Psoas muscle (tissue), 8 donors: ENCODE results near the gene HERPUD2. TPM values are rescaled to one million over a fixed set of nuclear protein-coding genes. Genes with fewer than 3 reads are reported as not detected.

Experiments
- ATAC-seq, 4 donors: fragments of 200-7000 bp; cut with Tn5 transposase; one replicate each; pipeline ENCODE4 v1.9.1; 2020; ENCODE audit warnings: moderate library complexity in 3 of 4, mild to moderate bottlenecking in 2 of 4
- DNase-seq, 2 donors: peaks; one replicate each; pipeline ENCODE4 v3.0.0-alpha.2; 2020
- H3K27ac ChIP-seq: fragments of 200-600 bp; one replicate; pipeline ENCODE4 v1.8.0; 2022
- H3K27me3 ChIP-seq, 3 donors: fragments of 200-600 bp in 1 of 3; one replicate each; pipeline versions ENCODE4 v1.6.1 to v1.8.0; 2013 to 2022; ENCODE audit warnings: low read length in 2 of 3, mild to moderate bottlenecking in 2 of 3, moderate library complexity in 1 of 3; ENCODE audit not compliant: insufficient read depth in 3 of 3
- H3K36me3 ChIP-seq, 2 donors: fragments of 200-600 bp in 1 of 2; one replicate each; pipeline versions ENCODE4 v1.6.1 to v1.8.0; 2013 to 2022; ENCODE audit warnings: low read depth in 1 of 2, mild to moderate bottlenecking in 1 of 2, moderate library complexity in 1 of 2; ENCODE audit not compliant: insufficient read depth in 1 of 2
- H3K4me1 ChIP-seq: fragments of 200-600 bp; one replicate; pipeline ENCODE4 v1.8.0; 2022
- H3K4me3 ChIP-seq: fragments of 200-600 bp; one replicate; pipeline ENCODE4 v1.8.0; 2022; ENCODE audit warnings: mild to moderate bottlenecking
- H3K9me3 ChIP-seq: fragments of 200-600 bp; one replicate; pipeline ENCODE4 v1.8.0; 2022
- CTCF ChIP-seq: fragments of 200-600 bp; IDR thresholded peaks from one replicate; pipeline ENCODE4 v1.8.0; 2022; ENCODE audit warnings: antibody characterized with exemption
- WGBS, 3 donors: extraction: QIAGEN DNeasy Blood & Tissue Kit; methylation state at CpG; one replicate each; pipeline versions ENCODE4 v1.1.6 to v1.1.7; 2013; 5-methylcytosine and 5-hydroxymethylcytosine counted together
- intact Hi-C, 2 donors: fragments of 100-400 bp; cut with DNase I; formaldehyde crosslinking; loops; one replicate each; pipeline versions ENCODE4 v1.11.0 to v1.14.2; 2022
- polyA plus RNA-seq, 3 donors: library from polyadenylated mRNA; stranded (reverse); fragments of 200-250 nt; gene quantifications; one replicate each; pipeline ENCODE4 v1.2.3, GENCODE V29; 2013
- total RNA-seq, 4 donors: library from RNA; stranded (reverse); fragmentation: NEBNext Ultra II Directional in 2 of 4; extraction: Animal tissue kit (Norgen Biotek cat#: 25700) in 2 of 4; gene quantifications; one replicate each; pipeline versions ENCODE4 v1.2.1 to v1.2.4, GENCODE V29; 2021 to 2023
- donor health status: healthy with polysubstance abuse.
- donor health status: DM: no; HTN: no; CAD: no; lungs with moderate emphysema.
- donor health status: Bipolar disorder and iron deficiency.
- donor health status: healthy.
- donor health status: DM: yes; HTN: yes; CAD: no.
- donor health status: DM: no; HTN: no; CAD: no.
- donor health status: DM: no; HTN: no; CAD: no.
- donor health status: DM: yes; HTN: yes; CAD: no.

The HERPUD2 gene
- total and polyA plus RNA-seq, 7 donors, result 7.9 to 21.5 (median 12.5) TPM

- TF ChIP-seq CTCF, result no peak
- intact Hi-C loops, result no loop called here
- WGBS, 3 donors, result 97 to 100% (median 98%) methylated on average over 2 of the region's 2 CpGs
- DNase-seq, result no peak
- Histone ChIP-seq H3K27ac (no peak overlapping the region), H3K27me3 (no peaks in the 10 kb centered on the region), H3K9me3 (no peaks in the 10 kb centered on the region), H3K4me1 (peaks cover 12% of the 10 kb centered on the region), H3K4me3 (no peak overlapping the region), H3K36me3 (no peaks in the 10 kb centered on the region)
- ATAC-seq, result peak in 1 of 4 donors; percentile 30
Measured at GRCh38 chr7:35727571-35727970, 32.6 kb upstream of the HERPUD2 start.

GRCh38 chr7:35726654-35727053, 31.7 kb upstream of the HERPUD2 start:
- intact Hi-C loops, result no loop called here
- no peaks in the 10 kb centered on the region for H3K9me3 ChIP-seq
- no peak for TF ChIP-seq CTCF
- H3K4me1 ChIP-seq, result peaks cover 13% of the 10 kb centered on the region
- H3K27me3 ChIP-seq, result no peaks in the 10 kb centered on the region
- 54 to 73% (median 67%) methylated on average over 3 of the region's 3 CpGs for WGBS, 3 donors
- H3K36me3 ChIP-seq, result no peaks in the 10 kb centered on the region
- DNase-seq (no peak), ATAC-seq (no peak)
- H3K27ac ChIP-seq, result no peak overlapping the region
- no peak overlapping the region for H3K4me3 ChIP-seq

GRCh38 chr7:35725280-35725680, 30.3 kb upstream of the HERPUD2 start:
- Histone ChIP-seq H3K4me3 (no peak overlapping the region), H3K9me3 (no peaks in the 10 kb centered on the region), H3K27me3 (no peaks in the 10 kb centered on the region), H3K4me1 (peaks cover 27% of the 10 kb centered on the region), H3K27ac (no peak overlapping the region), H3K36me3 (no peaks in the 10 kb centered on the region)
- no peak for DNase-seq
- intact Hi-C loops, result no loop called here
- no peak for TF ChIP-seq CTCF
- 87 to 90% (median 88%) methylated on average over 10 of the region's 10 CpGs for WGBS, 3 donors
- ATAC-seq, result no peak

- no peak for DNase-seq
- no peaks in the 10 kb centered on the region for H3K36me3 ChIP-seq
- H3K27ac ChIP-seq, result no peak overlapping the region
- no peaks in the 10 kb centered on the region for H3K27me3 ChIP-seq
- WGBS, 3 donors, result 90 to 94% (median 91%) methylated on average over 4 of the region's 4 CpGs
- no peak overlapping the region for H3K4me3 ChIP-seq
- intact Hi-C loops, result loop anchor here in 1 of 2 donors (5.0 kb wide), 1 partner anchor 79 kb away; the partner anchor contains the start of gene SEPTIN7
- no peak for TF ChIP-seq CTCF
- peaks cover 38% of the 10 kb centered on the region for H3K4me1 ChIP-seq
- no peaks in the 10 kb centered on the region for H3K9me3 ChIP-seq
- ATAC-seq, result no peak
Measured at GRCh38 chr7:35723011-35723410, 28.1 kb upstream of the HERPUD2 start.
